ENCODE measurements around the gene PPP1R12B.
"Not testable (repeated sequence)": the region's sequence is repeated elsewhere in the genome, so short reads cannot be mapped to it uniquely, and the experiment has no call there.

The PPP1R12B gene

DNA sequence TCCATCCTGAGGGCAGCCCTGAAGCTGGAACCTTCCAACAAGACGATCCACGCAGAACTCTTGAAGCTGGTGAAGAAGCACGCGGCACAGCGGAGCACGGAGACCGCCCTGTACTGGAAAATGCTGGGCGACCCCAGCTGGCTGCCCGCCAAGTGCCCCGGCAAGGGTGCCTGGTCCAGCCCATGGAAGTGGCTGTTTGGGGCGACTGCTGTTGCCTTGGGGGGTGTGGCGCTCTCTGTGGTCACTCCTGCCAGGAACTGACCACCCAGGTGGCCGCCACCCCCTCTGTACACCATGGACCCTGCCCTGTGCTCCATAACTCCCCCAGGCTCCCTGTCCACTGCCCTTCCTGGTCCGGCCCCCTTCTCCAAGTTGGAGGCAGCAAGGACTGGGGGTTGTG is 90.8 kb downstream of the PPP1R12B start:
- no peak for DNase-seq (ENCODE audit: low read depth in 2 of 2)

DNA sequence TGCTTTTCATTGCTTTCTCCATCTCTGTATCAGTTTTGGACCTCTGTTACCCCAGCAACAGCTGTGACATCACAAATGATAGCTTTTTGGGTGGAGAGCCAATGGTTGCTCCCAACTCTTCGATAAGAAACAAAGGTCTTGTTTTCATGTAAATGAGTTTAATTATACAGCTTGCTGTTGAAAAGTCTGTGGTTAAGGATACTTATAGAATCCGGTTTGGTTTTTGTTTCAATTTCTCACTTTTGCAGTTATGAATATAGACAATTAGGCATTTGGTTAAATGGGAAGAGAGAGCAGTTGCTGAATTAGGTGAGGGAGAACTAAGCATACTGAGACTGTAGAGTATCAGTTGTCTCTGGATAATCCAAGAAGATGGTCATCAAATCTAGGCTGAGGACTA is 99.6 kb downstream of the PPP1R12B start:
- not testable (repeated sequence) for DNase-seq (ENCODE audit: low read depth in 2 of 2)

DNA sequence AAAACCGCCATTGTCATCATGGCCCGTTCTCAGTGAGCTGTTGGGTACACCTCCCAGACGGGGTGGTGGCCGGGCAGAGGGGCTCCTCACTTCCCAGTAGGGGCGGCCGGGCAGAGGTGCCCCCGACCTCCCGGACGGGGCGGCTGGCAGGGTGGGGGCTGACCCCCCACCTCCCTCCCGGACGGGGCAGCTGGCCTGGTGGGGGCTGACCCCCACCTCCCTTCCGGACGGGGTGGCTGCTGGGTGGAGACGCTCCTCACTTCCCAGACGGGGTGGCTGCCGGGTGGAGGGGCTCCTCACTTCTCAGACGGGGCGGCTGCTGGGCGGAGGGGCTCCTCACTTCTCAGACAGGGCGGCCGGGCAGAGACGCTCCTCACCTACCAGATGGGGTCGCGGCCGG is 103.1 kb downstream of the PPP1R12B start:
- DNase-seq (ENCODE audit: low read depth in 2 of 2): not testable (repeated sequence)

DNA sequence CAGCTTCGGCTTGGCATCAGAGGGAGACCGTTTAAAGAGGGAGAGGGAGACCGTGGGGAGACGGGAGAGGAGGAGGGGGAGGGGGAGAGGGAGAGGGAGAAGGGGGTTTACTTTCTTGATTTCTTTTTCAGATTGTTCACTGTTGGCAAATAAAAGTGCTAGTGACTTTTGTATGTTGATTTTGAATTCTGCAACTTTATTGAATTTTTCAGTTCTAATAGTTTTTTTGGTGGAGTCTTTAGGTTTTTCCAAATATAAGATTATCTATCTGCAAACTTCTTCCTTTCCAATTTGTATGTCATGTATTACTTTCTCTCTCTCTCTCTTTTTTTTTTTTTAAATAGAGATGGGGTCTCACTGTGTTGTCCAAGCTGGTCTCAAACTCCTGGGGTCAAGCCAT is 104.0 kb downstream of the PPP1R12B start:
- DNase-seq (ENCODE audit: low read depth in 2 of 2): no peak

DNA sequence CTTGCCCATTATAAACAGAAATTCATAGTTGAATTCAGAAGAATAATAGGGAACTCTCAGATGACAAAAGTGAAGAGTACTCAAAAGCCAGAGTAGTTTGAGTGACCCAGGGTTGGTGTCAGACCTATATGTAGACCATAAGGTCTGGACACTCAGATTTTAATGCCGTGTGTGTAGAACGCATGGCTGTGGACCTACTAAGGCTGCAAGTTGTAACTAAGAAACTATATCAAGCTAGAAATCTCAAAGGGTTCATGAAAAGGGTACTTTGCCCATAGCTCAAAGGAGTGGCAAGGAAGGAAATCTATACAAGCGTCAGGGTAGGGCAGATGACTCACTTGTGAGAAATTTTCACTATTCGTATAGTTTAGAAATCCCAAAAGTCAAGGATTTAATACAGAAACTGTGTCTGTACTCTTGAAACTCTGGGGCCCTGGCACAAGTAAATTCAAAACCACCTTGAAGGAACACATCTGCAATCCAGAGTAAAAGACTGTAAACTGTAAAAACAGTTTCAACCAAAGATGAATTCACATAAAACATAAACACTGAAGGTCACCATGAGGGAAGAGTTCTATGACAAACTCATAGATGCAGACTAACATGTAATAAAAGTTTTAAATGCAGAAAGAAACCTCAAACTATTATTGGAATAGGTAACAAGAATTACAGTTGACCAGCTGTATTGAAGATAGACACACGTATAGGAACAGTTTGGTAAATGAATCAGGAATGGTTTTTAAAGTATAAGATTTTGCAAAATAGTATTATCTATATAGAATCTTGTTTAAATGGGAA is 108.1 kb downstream of the PPP1R12B start:
- DNase-seq (ENCODE audit: low read depth in 2 of 2): not testable (repeated sequence)

DNA sequence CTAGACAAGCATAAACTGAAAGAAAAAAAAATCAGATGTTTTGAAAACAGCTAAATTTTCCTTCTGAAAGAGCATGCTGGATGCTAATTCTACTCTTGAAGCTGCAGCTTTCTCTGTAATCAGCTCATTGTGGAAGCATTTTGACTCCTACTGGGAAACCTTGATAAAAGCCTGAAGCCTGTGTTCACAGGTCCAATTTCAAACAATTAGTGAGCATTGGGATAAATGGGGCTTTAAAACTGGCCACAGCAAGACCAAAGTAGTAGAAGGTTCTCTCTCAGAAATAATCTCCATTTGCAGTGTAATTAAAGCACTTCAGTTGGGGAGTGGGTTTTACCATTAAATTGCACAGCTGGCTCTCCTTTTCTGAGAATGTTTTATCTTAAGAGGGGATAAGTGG is 110.2 kb downstream of the PPP1R12B start:
- DNase-seq (ENCODE audit: low read depth in 2 of 2): not testable (repeated sequence)

DNA sequence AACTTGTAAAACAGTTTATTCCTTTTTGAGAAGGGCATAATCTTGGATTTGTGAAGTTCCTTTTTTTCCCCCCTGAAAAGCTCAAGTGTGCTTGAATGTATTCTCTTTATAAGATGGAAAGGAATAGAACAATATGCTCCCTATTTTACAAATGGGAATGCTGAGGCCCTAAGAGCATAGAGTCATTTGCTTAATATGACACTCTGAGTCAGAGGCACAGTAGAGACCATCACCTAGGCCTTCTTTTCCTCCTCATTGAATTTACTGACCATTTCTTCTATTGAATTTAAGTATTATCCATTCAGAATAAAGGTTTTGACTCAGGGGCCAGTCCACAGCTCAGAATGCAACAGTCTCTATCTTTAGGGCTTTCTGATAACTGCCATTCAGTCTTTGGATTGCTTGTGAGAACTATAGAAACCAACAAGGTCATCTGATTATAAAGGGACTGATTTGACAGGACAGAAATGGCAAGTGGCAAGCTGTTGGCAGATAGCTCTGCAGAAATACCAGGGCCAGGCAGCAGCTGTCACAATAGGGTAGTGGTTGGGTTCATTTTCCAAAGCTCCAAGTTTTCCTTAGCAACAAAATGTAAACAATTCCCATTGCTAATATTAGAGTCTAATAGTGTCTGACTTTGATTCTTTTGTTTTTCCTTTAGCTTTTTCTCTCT is 111.1 kb downstream of the PPP1R12B start:
- DNase-seq (ENCODE audit: low read depth in 2 of 2): not testable (repeated sequence)

DNA sequence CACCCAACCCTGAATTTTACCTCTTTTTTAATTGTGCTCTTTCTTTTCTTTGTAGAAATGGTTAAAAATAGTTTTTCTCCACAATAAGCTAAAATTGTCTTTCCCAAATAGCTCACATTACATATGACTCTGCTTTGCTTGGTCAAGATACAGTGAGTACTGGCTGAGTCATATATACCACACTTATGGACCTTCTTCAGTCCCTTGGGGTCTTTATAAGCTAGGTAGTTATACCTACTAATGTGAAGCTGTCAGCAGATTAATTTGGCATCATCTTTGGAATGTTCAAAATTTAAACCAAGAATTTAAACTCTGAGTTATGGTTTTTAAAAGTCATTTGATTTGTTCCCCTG is 111.6 kb downstream of the PPP1R12B start:
- not testable (repeated sequence) for DNase-seq (ENCODE audit: low read depth in 2 of 2)

DNA sequence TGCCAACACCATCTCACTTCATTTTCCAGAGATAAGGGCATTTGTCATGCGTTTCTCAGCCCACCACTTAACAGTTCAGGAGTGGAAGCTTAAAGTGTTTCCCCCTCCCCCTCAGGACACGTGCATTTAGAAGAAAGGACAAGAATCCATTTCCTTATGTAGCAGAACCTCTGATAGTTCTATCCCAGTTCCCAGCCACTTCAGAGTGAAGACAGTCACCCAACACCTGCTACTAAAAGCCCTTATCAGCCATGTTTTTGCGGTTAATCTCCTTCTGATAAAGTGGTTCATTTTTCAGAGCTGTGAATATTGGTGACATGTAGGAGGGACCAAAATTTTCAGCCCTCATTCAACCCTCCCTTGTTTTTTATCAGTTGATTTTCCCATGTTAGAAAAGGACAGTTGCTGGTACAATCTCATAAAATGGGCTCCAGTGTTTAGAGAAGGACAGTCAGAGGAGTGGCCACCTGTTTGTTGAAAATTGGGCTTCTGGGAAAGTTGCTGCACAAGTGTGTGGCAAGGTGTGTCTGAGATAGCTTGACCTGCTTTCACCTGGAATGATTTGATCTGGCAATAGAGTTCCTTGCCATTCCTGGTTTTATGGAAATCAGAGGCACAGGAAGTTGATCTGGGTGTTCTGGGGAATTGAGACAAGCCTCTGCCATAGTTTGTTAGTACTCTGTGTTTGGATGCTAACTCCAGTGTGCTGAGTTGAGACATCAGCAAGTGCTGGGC is 114.0 kb downstream of the PPP1R12B start:
- DNase-seq (ENCODE audit: low read depth in 2 of 2): no peak

DNA sequence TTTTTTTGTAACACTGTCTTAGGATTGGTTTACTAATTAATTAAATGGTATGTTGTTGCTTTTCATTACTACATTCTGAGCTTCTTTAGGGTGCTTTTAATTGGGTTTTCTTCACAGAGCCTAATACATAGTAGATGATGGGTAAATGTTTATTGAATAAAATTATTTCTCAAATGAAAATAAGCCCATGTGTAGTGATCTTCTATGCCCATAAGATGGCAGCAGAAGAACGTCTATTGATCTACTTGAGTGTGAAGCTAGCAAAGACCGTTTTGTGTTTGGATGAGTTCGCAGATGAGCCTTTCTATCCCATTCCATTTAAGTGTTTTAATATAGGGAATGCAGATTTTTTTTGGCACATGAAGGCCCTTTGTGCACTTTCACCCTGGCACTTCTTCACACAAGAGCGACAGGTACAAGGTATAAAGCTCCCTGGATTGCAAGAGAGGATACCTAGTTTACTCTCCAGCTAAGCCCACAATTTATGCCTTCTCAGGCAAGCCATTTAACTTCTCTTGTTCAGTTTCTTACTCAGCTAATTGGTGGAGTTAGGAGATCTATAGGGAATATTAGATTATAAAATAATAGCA is 115.7 kb downstream of the PPP1R12B start:
- not testable (repeated sequence) for DNase-seq (ENCODE audit: low read depth in 2 of 2)

DNA sequence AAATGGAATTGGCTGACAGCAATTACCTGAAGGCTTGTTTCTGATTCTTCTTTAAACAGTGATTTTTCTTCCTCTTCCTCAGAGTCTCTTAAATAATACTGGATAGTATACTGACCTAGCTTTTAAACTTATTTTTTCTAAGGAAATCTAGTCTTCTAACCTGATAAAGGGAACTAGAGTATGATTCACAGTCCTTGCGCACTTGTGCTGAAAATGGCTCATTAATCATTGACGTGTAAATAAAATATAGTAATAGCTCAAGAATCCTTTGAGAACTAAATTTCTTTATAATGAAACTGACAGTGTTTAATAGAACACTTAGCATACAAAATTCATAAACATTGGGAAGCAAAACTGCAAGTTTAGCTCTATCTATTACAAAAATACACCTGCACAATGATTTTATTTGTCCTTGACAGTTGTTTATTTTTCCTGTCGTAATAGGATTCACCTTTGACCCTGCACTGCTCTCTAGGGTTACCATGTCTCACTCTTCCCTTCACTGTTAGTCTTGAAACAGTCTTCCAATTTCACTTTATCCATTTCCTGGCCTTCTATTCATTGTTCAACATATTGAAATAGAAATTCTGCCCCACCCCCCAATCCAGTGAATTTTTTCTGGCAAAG is 117.3 kb downstream of the PPP1R12B start:
- not testable (repeated sequence) for DNase-seq (ENCODE audit: low read depth in 2 of 2)

DNA sequence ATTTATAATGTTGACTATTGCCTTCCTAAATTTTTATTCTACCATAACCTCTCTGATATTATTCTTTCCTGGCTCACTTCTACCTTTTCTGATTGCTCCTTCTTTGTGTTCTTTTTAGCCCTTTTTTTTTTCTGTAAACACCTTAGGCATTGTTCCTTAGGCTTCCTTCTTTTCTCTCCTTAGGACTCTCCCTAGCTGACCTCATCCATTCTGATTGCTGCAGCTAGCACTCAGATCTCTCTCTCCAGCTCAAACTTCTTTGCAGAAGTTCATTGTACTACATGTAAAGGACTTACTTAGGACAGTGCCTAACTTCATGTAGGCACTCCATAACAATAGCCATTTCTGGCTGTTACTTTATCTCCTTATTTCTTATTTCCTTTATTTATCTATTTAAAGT is 117.8 kb downstream of the PPP1R12B start:
- DNase-seq (ENCODE audit: low read depth in 2 of 2): not testable (repeated sequence)

DNA sequence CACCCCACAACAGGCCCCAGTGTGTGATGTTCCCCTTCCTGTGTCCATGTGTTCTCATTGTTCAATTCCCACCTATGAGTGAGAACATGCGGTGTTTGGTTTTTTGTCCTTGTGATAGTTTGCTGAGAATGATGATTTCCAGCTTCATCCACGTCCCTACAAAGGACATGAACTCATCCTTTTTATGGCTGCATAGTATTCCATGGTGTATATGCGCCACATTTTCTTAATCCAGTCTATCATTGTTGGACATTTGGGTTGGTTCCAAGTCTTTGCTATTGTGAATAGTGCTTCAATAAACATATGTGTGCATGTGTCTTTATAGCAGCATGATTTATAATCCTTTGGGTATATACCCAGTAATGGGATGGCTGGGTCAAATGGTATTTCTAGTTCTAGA is 118.9 kb downstream of the PPP1R12B start:
- DNase-seq (ENCODE audit: low read depth in 2 of 2): not testable (repeated sequence)

DNA sequence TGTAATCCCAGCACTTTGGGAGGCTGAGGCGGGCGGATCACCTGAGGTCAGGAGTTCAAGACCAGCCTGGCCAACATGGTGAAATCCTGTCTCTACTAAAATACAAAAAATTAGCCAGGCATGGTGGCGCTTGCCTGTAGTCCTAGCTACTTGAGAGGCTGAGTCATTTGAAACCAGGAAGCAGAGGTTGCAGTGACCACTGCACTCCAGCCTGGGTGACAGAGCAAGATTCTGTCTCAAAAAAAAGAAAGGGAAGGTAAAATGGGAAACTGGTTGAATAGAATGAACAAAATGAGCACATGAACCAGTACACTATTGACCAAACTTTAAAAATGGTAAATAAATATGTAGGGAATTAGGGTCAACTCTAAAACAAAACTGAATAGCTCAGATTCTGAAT is 120.2 kb downstream of the PPP1R12B start:
- not testable (repeated sequence) for DNase-seq (ENCODE audit: low read depth in 2 of 2)

DNA sequence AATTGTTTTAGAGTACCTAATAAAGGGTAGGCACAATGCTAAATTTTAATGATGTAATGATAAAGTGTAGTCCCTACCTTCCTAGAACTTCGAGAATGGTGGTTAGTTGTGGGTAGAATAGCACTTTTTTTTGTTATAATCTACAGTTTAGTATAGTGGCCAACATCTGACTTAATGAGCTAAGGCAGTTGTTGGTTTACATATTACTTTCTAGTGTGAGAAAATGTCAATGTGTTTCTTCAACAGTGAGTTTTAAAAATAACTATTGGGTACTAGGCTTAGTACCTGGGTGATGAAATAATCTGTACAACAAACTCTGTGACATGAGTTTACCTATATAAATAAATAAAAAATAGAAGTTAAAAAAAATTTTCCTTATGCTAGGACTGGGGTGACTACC is 120.6 kb downstream of the PPP1R12B start:
- DNase-seq (ENCODE audit: low read depth in 2 of 2): not testable (repeated sequence)

DNA sequence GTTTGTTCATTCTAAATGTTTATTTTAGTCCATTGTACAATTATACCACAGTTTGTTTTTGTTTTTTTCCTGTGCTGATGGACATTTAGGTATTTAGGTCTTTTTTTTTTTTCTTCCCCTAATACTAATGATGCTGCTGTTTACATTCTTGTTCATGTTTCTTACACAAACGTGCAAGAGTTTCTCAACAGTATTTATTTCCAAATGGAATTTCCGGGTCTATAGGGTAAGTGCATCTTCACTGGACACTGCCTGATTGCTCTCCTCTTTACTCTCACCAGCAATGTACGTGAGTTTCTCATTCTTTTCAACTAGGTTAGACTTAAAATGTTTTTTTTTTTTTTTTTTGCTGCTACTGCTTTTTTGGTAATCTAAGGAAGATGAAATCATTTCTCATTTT is 122.7 kb downstream of the PPP1R12B start:
- no peak for DNase-seq (ENCODE audit: low read depth in 2 of 2)

DNA sequence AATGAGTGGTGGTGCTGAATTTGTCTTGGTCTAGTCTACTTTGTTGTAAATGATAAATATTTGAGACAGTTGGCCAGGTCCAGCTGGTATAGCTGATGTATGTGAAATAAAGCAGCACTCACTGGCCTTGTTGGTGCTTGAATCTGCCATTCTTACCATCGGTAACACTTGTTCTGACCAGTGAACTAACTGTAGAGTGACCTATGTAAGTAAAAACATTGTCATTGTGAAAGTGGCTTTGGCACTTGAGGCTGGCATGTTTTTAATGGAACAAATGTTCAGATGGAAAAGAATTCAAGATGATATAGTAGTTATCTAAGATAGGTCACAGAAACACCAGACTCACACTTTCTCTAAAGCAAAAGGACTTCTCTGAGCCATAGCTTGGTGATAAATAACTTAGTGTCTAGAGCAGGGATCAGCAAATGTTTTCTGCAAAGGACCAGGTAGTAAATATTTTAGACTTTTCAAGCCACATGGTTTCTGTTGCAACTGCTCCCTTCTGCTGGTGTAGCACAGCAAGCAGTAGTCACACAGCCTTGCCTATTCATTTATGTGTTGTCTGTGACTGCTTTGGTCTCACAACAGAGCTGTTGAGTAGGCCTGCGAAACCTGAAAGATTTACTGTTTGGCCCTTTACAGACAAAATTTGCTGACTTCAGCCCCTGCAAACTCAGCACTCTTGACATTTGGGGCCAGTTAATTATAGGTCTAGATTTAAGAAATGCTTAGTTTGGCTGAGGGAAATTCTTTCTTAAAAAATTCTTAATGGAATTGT is 124.0 kb downstream of the PPP1R12B start:
- not testable (repeated sequence) for DNase-seq (ENCODE audit: low read depth in 2 of 2)

DNA sequence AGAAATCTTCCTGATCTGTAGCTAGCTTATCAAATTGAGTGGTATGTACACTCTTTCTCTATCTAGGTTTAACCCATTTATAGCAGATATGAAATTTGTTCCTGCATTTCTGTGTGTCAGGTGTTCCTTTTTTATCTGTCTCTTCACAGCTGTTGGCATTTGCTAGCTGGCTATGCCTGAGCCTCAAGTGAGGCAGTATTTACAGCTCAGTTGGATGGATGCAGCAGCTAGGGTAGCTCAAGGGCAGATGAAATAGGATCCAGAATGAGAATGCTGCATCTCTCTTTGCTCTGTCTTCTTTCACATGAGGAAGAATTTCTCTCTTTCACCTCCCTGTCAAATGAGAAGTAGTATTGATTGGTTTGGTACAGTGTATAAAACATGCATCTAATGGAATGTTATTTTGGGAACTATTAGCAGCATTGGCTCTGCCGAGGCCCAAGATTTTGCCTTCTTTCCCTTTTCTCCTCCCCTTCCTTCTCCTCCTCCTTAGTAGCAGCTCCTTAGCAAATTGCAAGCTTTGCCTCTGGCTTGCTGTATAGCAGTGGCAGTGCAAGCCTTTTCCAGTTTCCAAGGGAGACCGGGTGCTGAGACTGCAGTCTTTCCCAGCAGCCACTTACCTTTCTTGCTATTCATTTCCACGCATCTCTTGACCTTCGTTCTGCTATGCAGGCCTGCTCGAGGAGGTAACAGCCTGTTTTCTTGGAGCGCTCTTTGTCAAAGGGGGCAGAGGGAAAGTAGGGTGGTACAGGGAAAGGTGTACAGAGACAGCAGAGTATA is 125.0 kb downstream of the PPP1R12B start:
- DNase-seq (ENCODE audit: low read depth in 2 of 2): not testable (repeated sequence)

DNA sequence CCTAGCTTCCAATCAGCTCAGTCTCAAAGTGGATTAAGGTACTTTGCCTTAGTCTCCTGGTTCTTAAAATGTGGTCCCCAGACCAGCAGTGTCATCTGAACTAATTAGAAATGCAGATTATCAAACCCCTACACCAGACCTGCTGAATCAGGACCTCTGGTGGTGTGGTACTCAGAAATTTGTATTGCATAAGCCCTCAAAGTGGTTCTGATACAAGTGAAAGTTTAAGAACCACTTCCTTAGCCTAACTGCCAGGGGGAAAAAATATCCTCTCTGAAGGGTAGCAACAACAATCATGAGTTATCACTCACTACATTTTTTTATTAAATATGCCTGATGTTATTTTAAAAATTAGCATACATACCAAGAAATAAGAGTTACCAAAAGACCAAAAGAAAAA is 131.2 kb downstream of the PPP1R12B start:
- DNase-seq (ENCODE audit: low read depth in 2 of 2): not testable (repeated sequence)

DNA sequence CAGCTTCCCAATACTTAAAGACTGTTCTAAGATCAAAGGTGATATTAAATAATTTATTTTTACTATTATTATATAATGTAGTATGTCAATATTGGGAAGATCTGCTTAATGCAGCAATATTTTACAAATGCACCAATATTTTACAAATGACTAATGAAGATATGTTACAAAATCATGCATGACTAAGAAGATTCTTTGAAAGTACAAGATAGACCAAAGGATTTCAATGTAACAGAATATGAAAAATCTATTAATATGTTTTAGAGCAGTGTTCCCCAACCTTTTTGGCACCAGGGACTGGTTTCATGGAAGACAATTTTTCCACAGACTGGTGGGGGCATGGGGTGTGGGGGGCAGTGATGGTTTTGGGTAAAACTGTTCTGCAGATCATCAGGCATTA is 132.1 kb downstream of the PPP1R12B start:
- DNase-seq (ENCODE audit: low read depth in 2 of 2): not testable (repeated sequence)
